KOPT-K1 (cell line): ENCODE measurements around the gene CYS1.

Experiments used
- H3K27ac ChIP-seq: fragments of 200-600 bp; sonication (generic); 2 replicates; pipeline ENCODE4 v1.5.1; 2016; ENCODE audit warnings: antibody characterized with exemption, mild to moderate bottlenecking, low read depth, low read length; ENCODE audit not compliant: poor library complexity, severe bottlenecking
- H3K36me3 ChIP-seq: fragments of 200-600 bp; sonication (generic); 2 replicates; pipeline ENCODE4 v1.5.1; 2017; ENCODE audit warnings: antibody characterized with exemption, mild to moderate bottlenecking, low read length, moderate library complexity; ENCODE audit not compliant: insufficient read depth
- H3K9me3 ChIP-seq: fragments of 200-600 bp; sonication (generic); 2 replicates; pipeline ENCODE4 v1.5.1; 2017; ENCODE audit warnings: antibody characterized with exemption, low read length, mild to moderate bottlenecking; ENCODE audit not compliant: insufficient read depth, poor library complexity, severe bottlenecking

The CYS1 gene

DNA sequence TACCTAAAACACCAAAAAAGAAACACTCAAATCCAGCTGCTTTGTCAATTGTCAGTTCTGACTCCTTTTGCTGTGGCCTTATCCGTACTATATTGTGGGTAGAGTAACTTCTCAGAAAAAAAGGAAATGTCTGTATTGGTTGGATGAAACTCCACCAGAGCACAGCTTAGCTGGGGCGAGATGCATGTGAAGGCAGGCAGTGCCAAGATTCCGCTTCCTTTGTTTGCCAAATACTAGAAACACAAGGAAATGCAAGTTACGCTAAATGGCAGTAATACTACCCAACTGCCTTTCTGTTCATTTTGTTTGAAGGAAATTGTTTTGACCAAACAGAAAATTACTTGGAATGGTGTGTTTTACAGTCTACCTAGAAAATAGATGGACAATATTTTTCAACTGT, 26.9 kb downstream of the CYS1 start:
- H3K9me3 ChIP-seq, result no peaks in the 10 kb centered on the region
- H3K27ac ChIP-seq, result no peak overlapping the region
- H3K36me3 ChIP-seq, result no peaks in the 10 kb centered on the region

GRCh38 chr2:10052216-10052615, 28.0 kb downstream of the CYS1 start:
- H3K9me3 ChIP-seq, result no peaks in the 10 kb centered on the region
- H3K27ac ChIP-seq, result no peak overlapping the region
- no peaks in the 10 kb centered on the region for H3K36me3 ChIP-seq

- H3K36me3 ChIP-seq, result no peaks in the 10 kb centered on the region
- H3K9me3 ChIP-seq, result no peaks in the 10 kb centered on the region
- H3K27ac ChIP-seq, result no peak overlapping the region
These were observed 31.6 kb downstream of the CYS1 start for GRCh38 chr2:10048501-10049171.

DNA sequence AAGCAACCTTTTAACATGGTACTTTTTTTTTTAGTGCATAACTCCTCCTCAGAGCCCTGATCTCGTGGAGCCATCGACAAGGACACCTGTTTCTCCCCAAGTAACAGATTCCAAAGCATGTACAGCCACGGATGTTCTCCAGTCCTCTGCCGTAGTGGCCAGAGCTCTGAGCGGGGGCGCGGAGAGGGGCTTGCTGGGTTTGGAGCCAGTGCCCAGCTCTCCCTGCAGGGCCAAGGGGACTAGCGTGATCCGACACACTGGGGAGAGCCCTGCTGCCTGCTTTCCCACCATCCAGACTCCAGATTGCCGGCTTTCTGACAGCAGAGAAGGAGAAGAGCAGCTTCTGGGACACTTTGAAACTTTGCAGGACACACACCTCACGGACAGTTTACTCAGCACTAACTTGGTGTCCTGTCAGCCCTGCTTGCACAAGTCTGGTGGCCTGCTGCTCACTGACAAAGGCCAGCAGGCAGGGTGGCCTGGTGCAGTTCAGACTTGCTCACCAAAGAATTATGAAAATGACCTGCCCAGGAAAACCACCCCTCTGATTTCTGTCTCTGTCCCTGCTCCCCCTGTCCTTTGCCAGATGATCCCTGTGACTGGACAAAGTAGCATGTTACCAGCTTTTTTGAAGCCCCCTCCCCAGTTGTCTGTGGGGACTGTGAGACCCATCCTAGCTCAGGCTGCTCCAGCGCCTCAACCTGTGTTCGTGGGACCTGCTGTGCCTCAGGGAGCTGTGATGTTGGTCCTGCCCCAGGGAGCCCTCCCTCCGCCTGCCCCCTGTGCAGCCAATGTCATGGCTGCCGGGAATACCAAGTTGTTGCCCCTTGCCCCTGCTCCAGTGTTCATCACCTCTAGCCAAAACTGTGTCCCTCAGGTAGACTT, 32.4 kb downstream of the CYS1 start:
- Histone ChIP-seq H3K27ac (no peak overlapping the region), H3K9me3 (no peaks in the 10 kb centered on the region), H3K36me3 (no peaks in the 10 kb centered on the region)

DNA sequence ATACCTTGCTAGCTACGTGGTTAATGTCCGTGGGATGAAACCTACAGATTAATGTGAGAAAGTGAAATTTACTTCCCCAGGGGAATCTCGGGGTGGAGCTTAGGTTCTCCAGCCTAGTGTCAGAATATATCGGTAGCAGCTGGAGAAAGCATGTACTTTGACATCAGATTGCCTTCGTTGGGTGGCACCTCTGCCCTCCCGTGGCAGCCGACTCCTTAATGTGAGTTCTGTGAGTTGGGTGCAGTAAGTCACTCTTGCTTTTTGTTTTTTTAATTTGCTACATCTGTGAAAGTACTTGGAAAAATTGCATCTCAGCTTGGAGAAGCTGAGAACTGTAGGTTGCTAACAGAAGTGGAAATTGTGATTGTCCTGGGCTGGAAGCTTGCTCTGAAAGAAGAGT, 33.3 kb downstream of the CYS1 start:
- H3K9me3 ChIP-seq, result no peaks in the 10 kb centered on the region
- H3K27ac ChIP-seq, result no peak overlapping the region
- H3K36me3 ChIP-seq, result no peaks in the 10 kb centered on the region

DNA sequence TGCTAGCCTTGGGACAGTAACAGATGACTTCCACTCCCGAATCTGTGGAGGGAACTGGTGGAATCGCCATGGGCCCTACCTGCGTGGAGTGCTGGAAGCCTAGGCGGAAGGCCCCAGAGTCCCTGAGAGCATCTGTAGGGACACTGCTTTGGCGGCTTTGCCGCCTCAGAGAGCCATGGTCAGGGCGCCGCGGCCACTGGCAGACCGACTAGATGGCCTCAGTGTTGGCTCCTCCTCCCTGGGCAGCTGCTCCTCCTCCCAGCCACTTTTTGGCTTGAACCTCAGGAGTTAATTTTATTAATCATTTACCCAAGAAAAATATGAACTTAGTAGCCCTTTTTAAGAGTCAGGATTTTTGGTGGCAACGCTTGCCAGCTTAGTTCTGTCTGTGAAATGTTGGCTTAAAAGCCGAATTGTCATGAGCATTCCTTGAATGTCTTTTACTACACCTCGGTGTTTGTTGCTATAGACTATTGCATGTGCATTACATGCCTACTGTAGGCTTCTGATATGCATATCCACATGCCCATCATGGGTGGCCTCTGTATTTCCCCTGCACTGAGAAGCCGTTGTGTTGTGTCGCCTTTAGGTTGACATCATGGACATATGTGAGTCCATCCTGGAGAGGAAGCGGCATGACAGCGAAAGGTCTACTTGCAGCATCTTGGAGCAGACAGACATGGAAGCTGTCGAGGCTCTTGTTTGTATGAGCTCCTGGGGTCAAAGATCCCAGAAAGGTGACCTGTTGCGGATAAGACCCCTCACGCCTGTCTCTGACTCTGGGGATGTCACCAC, 34.5 kb downstream of the CYS1 start:
- Histone ChIP-seq H3K36me3 (no peaks in the 10 kb centered on the region), H3K27ac (no peak overlapping the region)

DNA sequence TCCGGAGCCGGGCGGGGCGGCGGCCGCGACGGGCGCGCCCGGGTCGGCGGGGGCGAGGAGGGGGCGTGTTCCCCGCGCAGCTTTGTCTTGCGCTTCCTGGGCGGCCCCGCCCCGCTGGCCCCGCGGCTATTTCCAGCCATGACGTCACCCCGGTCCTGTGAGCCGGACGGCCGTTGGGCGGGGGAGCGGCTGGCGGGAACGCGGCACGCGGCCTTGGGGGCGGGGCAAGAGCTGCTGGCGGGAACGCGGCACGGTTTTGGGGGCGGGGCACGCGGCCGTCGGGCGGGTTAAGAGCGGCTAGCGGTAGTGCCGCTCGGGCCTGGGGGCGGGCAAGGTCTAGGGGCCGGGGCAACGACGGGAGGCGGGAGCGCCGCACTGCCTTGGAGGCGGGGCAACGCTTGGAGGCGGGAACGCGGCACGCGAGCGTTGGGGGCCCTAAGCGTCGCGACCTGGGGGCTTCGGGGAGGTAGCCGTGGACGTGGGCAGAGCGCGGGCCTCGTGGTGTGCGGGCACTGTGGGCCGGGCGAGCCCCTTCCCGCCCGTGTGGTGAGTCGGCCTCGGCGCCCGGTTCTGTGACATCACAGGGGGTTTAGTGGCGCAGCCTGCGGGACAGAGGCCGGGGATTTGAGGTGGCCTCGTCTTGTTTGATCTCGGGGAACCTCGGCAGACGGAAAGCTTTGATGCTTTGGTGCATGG, 36.2 kb downstream of the CYS1 start:
- no peaks in the 10 kb centered on the region for H3K36me3 ChIP-seq
- no peak overlapping the region for H3K27ac ChIP-seq

More for the DNA sequence above, 34.5 kb downstream of the CYS1 start:
- H3K9me3 ChIP-seq, result no peaks in the 10 kb centered on the region

GRCh38 chr2:10043256-10043905, 36.8 kb downstream of the CYS1 start, which contains the start of gene KLF11:
TSS of gene KLF11 (plus strand) at chr2:10043550. CDS start at chr2:10043717, 167 bp downstream.
- Histone ChIP-seq H3K9me3 (no peaks in the 10 kb centered on the region), H3K27ac (no peak within 1 kb of the TSS), H3K36me3 (no peaks in the 10 kb centered on the region)

More for the DNA sequence above, 36.2 kb downstream of the CYS1 start:
- no peaks in the 10 kb centered on the region for H3K9me3 ChIP-seq

DNA sequence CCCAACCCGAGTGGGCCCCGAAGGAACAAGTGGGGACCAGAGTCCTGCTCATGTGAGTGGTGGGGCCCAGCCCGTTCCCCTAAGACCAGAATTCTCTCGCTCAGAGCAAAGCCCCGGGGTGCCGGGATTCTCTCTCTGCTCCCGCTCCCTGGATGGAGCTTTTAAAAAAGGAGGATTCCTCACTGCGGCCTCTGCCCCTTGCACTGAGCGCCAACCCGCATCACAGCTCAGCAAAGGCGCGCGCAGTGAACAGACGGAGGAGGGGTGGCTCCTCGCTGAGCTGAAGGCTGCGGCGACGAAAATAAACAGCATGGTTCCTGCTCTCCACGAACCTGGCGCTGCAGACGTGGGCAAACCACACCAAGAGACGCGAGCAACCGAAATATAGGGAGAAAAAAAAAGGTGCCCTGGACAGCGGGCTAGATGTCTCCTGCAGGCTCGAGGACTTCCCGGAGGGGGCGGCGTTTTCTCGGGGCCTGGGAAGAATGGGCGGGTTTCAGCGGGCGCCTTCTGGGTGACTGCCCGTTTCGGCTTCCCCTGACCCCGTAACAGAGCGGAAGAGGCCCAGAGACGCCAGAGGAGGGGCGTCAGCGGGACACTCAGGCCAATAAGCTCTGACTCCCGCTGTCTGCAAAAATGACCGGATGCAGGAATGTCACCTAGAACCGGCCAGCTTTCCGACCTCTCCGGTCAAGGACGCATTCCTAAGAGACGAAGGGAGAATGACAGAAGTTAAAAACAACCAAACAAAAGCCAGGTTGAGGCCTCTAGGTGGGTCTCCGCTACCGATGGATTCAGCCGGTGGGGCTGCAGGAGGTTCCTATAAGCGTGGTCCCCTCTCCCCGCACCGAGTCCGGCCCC, 37.7 kb downstream of the CYS1 start:
- H3K27ac ChIP-seq, result no peak overlapping the region
- H3K9me3 ChIP-seq, result no peaks in the 10 kb centered on the region
- H3K36me3 ChIP-seq, result no peaks in the 10 kb centered on the region

GRCh38 chr2:10041711-10042110, 38.5 kb downstream of the CYS1 start:
- Histone ChIP-seq H3K9me3 (no peaks in the 10 kb centered on the region), H3K36me3 (no peaks in the 10 kb centered on the region), H3K27ac (no peak overlapping the region)

- H3K36me3 ChIP-seq, result no peaks in the 10 kb centered on the region
- no peaks in the 10 kb centered on the region for H3K9me3 ChIP-seq
- H3K27ac ChIP-seq, result no peak overlapping the region
These were observed 40.4 kb downstream of the CYS1 start for GRCh38 chr2:10039658-10040410.

DNA sequence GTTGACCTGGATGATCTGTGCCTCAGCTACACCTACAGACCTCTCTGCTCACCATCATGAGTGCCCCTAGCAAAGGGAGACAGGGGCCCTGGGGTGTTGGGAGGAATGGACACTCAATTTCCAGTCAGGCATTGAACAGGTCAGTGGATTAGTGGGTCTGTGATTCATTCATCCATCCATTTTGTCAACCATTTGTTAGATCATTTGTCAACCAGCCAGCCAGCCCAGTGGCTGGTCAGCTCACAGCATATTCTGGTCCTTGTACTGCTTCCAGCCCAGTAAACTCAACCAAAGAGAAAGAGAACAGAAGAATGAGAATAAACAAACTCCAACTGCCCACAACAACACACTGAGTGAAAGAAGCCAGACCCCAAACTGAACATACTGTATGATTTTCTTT, 41.5 kb downstream of the CYS1 start:
- Histone ChIP-seq H3K9me3 (no peaks in the 10 kb centered on the region), H3K36me3 (no peaks in the 10 kb centered on the region), H3K27ac (no peak overlapping the region)

- Histone ChIP-seq H3K36me3 (no peaks in the 10 kb centered on the region), H3K9me3 (no peaks in the 10 kb centered on the region), H3K27ac (no peak overlapping the region)
These were observed 42.1 kb downstream of the CYS1 start for GRCh38 chr2:10038123-10038522.
